ENCODE measurements around the gene PIP4K2B. TPM values are rescaled to one million over a fixed set of nuclear protein-coding genes. Genes with fewer than 3 reads are reported as not detected.

Gene PIP4K2B
- total RNA-seq, 1 experiment from 2014 or later = 25.5 TPM

DNA sequence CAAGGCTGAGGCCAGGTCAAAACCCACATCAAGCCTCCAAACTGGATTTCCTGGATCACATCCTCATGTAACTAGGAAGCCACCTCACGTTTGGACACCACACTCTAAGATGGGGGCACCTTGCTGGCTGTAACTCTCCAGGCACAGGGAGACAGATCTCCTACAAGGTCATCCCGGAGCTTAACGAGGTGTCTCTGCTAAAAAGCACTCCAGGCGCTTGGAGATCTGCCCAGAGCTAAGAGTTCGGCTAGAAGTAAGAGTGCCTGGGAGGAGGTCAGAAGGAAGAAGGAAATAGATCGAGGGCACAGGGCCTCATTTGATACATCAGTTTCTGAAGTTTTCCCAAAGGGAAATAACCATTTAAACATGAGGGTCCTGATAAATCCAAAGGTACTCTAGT is 30.9 kb downstream of the PIP4K2B start:
- ChIA-PET CTCF (no interaction called here), POLR2A (ENCODE audit: unreplicated experiment) (no interaction called here)
- no peak overlapping the region for H2AFZ ChIP-seq (ENCODE audit: low read length)

DNA sequence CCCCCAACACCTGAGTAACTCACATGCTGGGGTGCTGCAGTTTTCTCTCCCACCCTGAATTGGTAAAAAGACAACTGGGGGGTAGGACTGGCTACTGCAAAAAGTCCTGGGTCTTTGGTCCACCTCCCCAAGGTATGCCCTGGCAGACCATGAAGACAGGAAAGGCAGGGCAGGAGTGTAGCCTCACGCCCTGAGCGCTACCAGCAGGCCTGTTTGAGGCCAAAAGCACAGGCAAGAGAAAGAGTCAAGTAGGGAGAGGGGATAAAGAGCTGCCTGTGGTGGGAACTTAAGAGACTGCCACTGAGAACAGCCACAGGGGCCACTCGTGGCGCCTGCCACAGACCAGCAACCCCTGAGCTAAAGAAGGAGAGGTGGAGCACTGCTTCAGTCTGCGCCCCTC is 33.0 kb downstream of the PIP4K2B start:
- no peaks in the 10 kb centered on the region for H4K20me1 ChIP-seq (ENCODE audit: low read length)
- ChIA-PET CTCF (no interaction called here), POLR2A (ENCODE audit: unreplicated experiment) (no interaction called here)
- H3K36me3 ChIP-seq (ENCODE audit: low read depth, low read length) = peaks cover 12% of the 10 kb centered on the region; the same call in 1 of the 2 replicates
- ATAC-seq (no peak), DNase-seq (no peak)
- H2AFZ ChIP-seq (ENCODE audit: low read length) = no peak overlapping the region
- H3K4me1 ChIP-seq (ENCODE audit: insufficient read depth, low read length) = no peaks in the 10 kb centered on the region
- no peaks in the 10 kb centered on the region for H3K79me2 ChIP-seq (ENCODE audit: low read length)
- no peak overlapping the region for H3K4me3 ChIP-seq (ENCODE audit: low read length)
- no peaks in the 10 kb centered on the region for H3F3A ChIP-seq (ENCODE audit: low read length, unreplicated experiment)
- BruUV-seq (replicated peaks) = TSS peak; percentile 7
- no peak overlapping the region for H3K4me2 ChIP-seq (ENCODE audit: low read length)
- intact Hi-C loops (cut with micrococcal nuclease) = no loop called here
- TF ChIP-seq EZH2phosphoT487 (IDR thresholded peaks at IDR 0.05; ENCODE audit: borderline replicate concordance, low read length) (no peak), EZH2 (IDR thresholded peaks at IDR 0.05; ENCODE audit: low read length, unreplicated experiment) (no peak)
- TF ChIP-seq, protein P1, sequence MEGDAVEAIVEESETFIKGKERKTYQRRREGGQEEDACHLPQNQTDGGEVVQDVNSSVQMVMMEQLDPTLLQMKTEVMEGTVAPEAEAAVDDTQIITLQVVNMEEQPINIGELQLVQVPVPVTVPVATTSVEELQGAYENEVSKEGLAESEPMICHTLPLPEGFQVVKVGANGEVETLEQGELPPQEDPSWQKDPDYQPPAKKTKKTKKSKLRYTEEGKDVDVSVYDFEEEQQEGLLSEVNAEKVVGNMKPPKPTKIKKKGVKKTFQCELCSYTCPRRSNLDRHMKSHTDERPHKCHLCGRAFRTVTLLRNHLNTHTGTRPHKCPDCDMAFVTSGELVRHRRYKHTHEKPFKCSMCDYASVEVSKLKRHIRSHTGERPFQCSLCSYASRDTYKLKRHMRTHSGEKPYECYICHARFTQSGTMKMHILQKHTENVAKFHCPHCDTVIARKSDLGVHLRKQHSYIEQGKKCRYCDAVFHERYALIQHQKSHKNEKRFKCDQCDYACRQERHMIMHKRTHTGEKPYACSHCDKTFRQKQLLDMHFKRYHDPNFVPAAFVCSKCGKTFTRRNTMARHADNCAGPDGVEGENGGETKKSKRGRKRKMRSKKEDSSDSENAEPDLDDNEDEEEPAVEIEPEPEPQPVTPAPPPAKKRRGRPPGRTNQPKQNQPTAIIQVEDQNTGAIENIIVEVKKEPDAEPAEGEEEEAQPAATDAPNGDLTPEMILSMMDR (conservative IDR thresholded peaks at IDR 0.05; ENCODE audit: low read depth, low read length) = no peak
- H3K9me3 ChIP-seq (ENCODE audit: low read length) = no peaks in the 10 kb centered on the region
- H3K27ac ChIP-seq (ENCODE audit: low read length) = no peak overlapping the region
- no peaks in the 10 kb centered on the region for H3K27me3 ChIP-seq (ENCODE audit: low read length)
- H3K9me2 ChIP-seq (replicated peaks; ENCODE audit: low read length) = no peaks in the 10 kb centered on the region
- H3K9ac ChIP-seq (ENCODE audit: low read length) = no peak overlapping the region

More for the DNA sequence above, 30.9 kb downstream of the PIP4K2B start:
- ATAC-seq (no peak), DNase-seq (no peak)
- intact Hi-C loops (cut with micrococcal nuclease) = no loop called here
- Histone ChIP-seq H3K4me1 (ENCODE audit: insufficient read depth, low read length) (no peaks in the 10 kb centered on the region), H3K79me2 (ENCODE audit: low read length) (no peaks in the 10 kb centered on the region), H3K4me2 (ENCODE audit: low read length) (no peak overlapping the region), H3K9ac (ENCODE audit: low read length) (no peak overlapping the region), H3K36me3 (ENCODE audit: low read depth, low read length) (peaks cover 5% of the 10 kb centered on the region; the same call in 1 of the 2 replicates), H3K9me3 (ENCODE audit: low read length) (no peaks in the 10 kb centered on the region), H3K27ac (ENCODE audit: low read length) (no peak overlapping the region), H3F3A (ENCODE audit: low read length, unreplicated experiment) (no peaks in the 10 kb centered on the region), H4K20me1 (ENCODE audit: low read length) (no peaks in the 10 kb centered on the region), H3K9me2 (replicated peaks; ENCODE audit: low read length) (no peaks in the 10 kb centered on the region), H3K27me3 (ENCODE audit: low read length) (no peaks in the 10 kb centered on the region), H3K4me3 (ENCODE audit: low read length) (no peak overlapping the region)
- no TSS peak for BruUV-seq (replicated peaks)
- TF ChIP-seq EZH2 (IDR thresholded peaks at IDR 0.05; ENCODE audit: low read length, unreplicated experiment) (no peak), EZH2phosphoT487 (IDR thresholded peaks at IDR 0.05; ENCODE audit: borderline replicate concordance, low read length) (no peak)
- TF ChIP-seq, protein P1 (conservative IDR thresholded peaks at IDR 0.05; ENCODE audit: low read depth, low read length) = no peak

DNA sequence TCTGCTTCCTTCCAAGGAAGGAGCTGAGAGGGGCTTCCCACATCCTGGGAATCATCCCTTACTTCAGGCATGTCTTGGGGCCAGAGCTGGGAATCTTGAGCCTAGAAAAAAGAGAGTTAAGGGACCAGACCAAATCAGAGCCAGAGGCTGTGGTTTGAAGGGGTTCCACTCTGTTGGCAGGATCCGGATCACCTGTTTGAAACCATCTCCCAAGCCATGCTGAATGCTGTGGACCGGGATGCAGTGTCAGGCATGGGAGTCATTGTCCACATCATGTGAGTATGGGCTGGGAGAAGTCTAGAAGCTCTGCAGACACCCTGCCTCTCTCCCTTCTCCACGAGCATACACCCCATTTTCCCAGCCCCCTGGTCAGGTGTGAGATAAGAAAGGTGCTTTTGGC is 37.1 kb downstream of the PIP4K2B start:
- Histone ChIP-seq H2AFZ (ENCODE audit: low read length) (no peak overlapping the region), H3K27ac (ENCODE audit: low read length) (no peak overlapping the region), H3K79me2 (ENCODE audit: low read length) (no peaks in the 10 kb centered on the region), H3K36me3 (ENCODE audit: low read depth, low read length) (peaks cover 21% of the 10 kb centered on the region; the same call in 1 of the 2 replicates), H3K9me2 (replicated peaks; ENCODE audit: low read length) (no peaks in the 10 kb centered on the region), H3K9ac (ENCODE audit: low read length) (no peak overlapping the region), H4K20me1 (ENCODE audit: low read length) (no peaks in the 10 kb centered on the region), H3K4me1 (ENCODE audit: insufficient read depth, low read length) (no peaks in the 10 kb centered on the region), H3K27me3 (ENCODE audit: low read length) (no peaks in the 10 kb centered on the region), H3K4me2 (ENCODE audit: low read length) (no peak overlapping the region), H3F3A (ENCODE audit: low read length, unreplicated experiment) (no peaks in the 10 kb centered on the region), H3K4me3 (ENCODE audit: low read length) (no peak overlapping the region), H3K9me3 (ENCODE audit: low read length) (no peaks in the 10 kb centered on the region)
- POLR2A ChIA-PET (ENCODE audit: unreplicated experiment) = no interaction called here
- ATAC-seq (no peak), DNase-seq (no peak)
- intact Hi-C loops (cut with micrococcal nuclease) = no loop called here
- CTCF ChIA-PET = no interaction called here
- TF ChIP-seq EZH2phosphoT487 (IDR thresholded peaks at IDR 0.05; ENCODE audit: borderline replicate concordance, low read length) (no peak), EZH2 (IDR thresholded peaks at IDR 0.05; ENCODE audit: low read length, unreplicated experiment) (no peak)
- TF ChIP-seq, protein P1 (conservative IDR thresholded peaks at IDR 0.05; ENCODE audit: low read depth, low read length) = no peak
- no TSS peak for BruUV-seq (replicated peaks)

All from PC-3 (cell line).